ENCODE results near the gene SORCS2.

SORCS2 gene

GRCh38 chr4:7780751-7781348, 588.5 kb downstream of the SORCS2 start:
- DNase-seq (ENCODE audit: low read depth): no peak

- peak; percentile 57 for DNase-seq (ENCODE audit: low read depth)
These were observed 589.0 kb downstream of the SORCS2 start for GRCh38 chr4:7781366-7781765.

- DNase-seq (ENCODE audit: low read depth): no peak
These were observed 589.7 kb downstream of the SORCS2 start for GRCh38 chr4:7781993-7782392.

DNA sequence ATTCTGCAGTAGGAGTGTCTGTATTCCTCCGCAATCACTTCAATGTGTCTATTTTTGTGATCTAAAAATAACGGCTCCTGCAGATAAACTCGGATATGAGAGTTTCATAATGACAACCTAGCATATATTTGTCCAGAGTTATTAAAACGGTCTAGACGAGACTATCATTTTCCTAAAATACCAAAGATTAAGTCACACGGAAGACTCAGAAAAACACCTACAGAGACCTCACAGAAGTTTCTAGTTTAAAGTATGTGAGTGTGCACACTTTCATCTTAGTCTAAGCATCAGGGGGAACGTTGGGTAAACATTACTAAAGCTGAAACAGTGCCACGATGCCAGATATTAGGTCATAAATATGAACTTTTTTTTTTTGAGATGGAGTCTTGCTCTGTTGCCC, 590.4 kb downstream of the SORCS2 start:
- DNase-seq (ENCODE audit: low read depth): no peak

- no peak for DNase-seq (ENCODE audit: low read depth)
These were observed 591.2 kb downstream of the SORCS2 start for GRCh38 chr4:7783541-7783940.

GRCh38 chr4:7784131-7784870, 592.0 kb downstream of the SORCS2 start:
- DNase-seq (ENCODE audit: low read depth): no peak

- DNase-seq (ENCODE audit: low read depth): peak; percentile 71
These were observed 592.7 kb downstream of the SORCS2 start for GRCh38 chr4:7785017-7785416.

- no peak for DNase-seq (ENCODE audit: low read depth)
These were observed 593.7 kb downstream of the SORCS2 start for GRCh38 chr4:7786040-7786439.

DNA sequence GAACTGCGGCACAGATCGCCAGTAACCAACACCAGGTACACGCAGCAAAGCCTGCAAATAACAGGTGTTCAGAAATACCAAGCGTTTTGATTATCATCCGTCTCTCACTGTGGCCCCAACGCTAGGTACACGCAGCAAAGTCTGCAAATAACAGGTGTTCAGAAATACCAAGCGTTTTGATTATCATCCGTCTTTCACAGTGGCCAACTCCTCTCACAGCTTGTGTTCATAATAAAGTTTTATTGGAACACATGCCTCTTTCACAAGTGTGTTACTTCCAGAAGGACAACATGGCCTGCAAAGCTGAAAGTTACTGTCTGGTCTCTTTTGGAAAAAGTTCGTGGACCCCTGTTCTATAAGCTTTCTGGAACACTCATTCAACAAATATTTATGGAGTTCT, 594.2 kb downstream of the SORCS2 start:
- no peak for DNase-seq (ENCODE audit: low read depth)

DNA sequence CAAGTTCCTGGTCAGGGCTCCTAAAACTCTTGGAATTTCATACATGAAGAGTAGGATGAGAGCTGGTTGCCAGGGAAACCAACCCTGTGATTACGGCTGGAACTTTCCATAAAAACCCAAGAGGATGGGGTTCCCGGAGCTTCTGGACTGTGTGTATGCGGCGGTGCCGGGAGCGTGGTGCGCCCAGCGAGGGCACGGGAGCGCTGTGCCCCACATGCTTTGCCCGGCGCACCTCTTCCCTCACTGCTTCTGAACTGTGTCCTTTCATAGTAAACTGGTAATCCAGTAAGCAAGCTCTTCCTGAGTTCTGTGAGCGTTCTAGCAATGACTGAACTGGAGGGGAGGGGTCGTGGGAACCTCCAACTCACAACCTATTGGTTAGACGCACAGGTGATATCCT, 594.7 kb downstream of the SORCS2 start:
- DNase-seq (ENCODE audit: low read depth): no peak

DNA sequence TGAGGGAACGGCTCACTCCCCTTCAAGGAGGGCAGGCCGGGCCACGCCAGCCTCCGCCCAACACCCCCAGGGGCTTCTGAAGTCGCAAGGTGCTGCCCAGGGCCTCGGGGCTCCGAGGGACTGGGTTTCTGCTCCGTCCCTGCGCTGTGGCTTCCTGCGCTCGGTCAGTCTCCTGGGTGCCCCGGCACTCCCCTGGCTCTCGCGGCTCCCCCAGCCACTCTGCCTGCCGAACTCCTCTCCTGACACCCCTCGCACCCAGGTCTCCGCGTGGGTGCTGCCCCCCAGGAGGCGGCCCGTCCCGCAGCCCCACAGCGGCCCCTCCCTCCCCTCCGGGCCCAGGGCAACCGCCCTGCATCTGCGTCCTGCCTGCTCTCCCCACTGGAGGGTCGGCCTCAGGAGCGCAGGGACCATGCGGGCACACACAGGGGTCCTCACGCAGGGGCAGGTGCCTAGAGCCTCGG, 595.4 kb downstream of the SORCS2 start:
- DNase-seq (ENCODE audit: low read depth): no peak

- DNase-seq (ENCODE audit: low read depth): no peak
These were observed 595.9 kb downstream of the SORCS2 start for GRCh38 chr4:7788193-7788592.

- no peak for DNase-seq (ENCODE audit: low read depth)
These were observed 596.5 kb downstream of the SORCS2 start for GRCh38 chr4:7788694-7789425.

DNA sequence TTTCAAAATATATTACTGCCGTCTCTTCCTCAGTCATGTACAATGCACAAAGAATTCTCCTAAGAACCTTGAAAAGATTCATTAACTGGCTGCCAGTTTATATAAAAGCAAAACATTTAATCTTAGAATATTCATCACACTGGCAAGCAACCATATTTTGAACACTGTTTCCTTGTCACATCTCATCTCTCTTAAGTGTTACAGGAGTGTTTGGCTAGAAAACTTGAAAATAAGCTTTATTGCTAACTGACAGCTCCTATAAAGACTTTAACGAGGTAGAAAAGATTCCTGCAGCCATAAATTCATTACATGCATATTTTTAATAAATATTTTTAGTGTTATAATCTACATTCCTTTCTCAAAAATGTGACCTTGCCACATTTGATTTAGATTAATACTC, 597.7 kb downstream of the SORCS2 start:
- DNase-seq (ENCODE audit: low read depth): no peak

GRCh38 chr4:7790999-7791398, 598.7 kb downstream of the SORCS2 start:
- no peak for DNase-seq (ENCODE audit: low read depth)

Data from GM04504 (cell line).